ENCODE results near the gene NT5C3B. TPM values are rescaled to one million over a fixed set of nuclear protein-coding genes. Genes with fewer than 3 reads are reported as not detected.

NT5C3B gene
- total and polyA plus RNA-seq, 4 donors, result 74.0 to 151 (median 106) TPM

DNA sequence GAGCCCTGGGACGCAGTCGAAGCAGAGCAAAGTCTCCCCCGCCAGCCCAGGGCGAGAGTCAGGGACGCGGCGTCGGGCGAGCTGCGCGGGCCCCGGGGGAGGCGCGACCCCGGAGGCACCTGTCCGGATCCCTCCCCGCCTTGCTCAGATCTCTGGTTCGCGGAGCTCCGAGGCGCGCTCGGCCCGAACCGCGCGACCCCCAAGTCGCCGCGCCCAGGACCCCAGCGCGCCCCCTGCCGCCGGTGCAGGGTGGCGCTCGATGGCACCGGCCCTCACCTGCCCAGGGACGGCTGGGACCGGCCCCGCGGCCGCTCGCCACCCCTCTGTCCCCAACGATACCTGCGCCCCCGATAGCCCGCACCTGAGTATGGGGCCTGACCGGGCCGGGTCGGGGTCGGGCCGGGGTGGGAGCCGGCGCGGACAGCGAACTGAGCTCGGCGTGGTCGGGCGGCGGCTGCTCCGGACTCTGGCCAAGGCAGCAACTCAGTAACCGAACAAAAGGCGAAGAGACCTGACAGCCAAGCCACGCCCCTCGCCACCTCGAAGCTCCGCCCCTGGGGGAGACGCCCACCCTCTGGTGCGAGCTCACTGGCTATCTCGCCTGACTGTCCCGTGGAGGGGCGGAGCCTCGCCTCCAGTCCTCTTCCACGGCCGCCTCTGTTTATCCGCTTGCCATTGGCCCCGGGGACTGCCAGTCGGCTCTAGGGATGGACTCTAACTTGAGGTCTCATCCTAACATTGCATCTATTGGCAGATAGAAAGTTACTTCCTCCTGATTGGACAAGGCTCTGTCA lies 49.6 kb downstream of the NT5C3B start, which contains the start of gene JUP:
TSS of gene JUP (minus strand) at position 485 of the 794 bp plus-strand sequence. CDS start 14,857 bp downstream, outside the sequence.
- peaks cover 28% of the 10 kb centered on the region for H3K4me1 ChIP-seq (ENCODE audit: control insufficient read depth, insufficient read depth, low read length)
- WGBS (ENCODE audit: insufficient coverage), result under 1% methylated on average over 76 of the region's 79 CpGs

DNA sequence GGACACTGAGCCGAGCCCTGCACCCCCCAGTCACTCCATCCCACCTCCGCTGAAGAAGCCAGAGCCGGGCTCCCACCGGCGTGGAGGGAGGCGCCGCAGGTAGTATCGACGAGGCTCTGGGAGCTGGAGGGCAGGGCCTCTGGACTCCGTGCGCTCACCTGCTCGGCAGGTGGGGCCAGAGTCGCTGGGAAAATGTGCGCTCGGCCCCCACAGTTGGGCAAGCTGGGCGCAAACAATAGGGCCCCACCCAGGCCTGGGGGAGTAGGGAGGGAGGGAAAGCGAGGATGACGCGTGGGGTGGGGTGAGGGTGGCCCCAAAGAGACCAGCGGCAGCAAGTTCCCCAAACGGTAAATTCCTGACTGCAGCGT lies 50.2 kb downstream of the NT5C3B start:
- H3K36me3 ChIP-seq (ENCODE audit: control insufficient read depth, insufficient read depth, low read length), result no peaks in the 10 kb centered on the region
- H3K4me1 ChIP-seq (ENCODE audit: control insufficient read depth, insufficient read depth, low read length), result peaks cover 24% of the 10 kb centered on the region
- peak overlapping the region; percentile 82 for H3K27ac ChIP-seq (ENCODE audit: low read depth, low read length)
- H3K4me3 ChIP-seq (ENCODE audit: low read depth, low read length), result peak overlapping the region; percentile 74
- WGBS (ENCODE audit: insufficient coverage), result 2% methylated on average over 22 of the region's 22 CpGs
- no peaks in the 10 kb centered on the region for H3K27me3 ChIP-seq (ENCODE audit: control insufficient read depth, insufficient read depth, low read length)
- H3K9me3 ChIP-seq (ENCODE audit: control insufficient read depth, insufficient read depth, low read length), result no peaks in the 10 kb centered on the region
- peak in 1 of 6 donors; percentile 39 for DNase-seq (ENCODE audit: low read depth in 4 of 6, low spot score in 6 of 6)

More for the DNA sequence above, 49.6 kb downstream of the NT5C3B start, which contains the start of gene JUP:
- Histone ChIP-seq H3K9me3 (ENCODE audit: control insufficient read depth, insufficient read depth, low read length) (no peaks in the 10 kb centered on the region), H3K4me3 (ENCODE audit: low read depth, low read length) (peak within 1 kb of the TSS; percentile 74), H3K27me3 (ENCODE audit: control insufficient read depth, insufficient read depth, low read length) (no peaks in the 10 kb centered on the region), H3K36me3 (ENCODE audit: control insufficient read depth, insufficient read depth, low read length) (no peaks in the 10 kb centered on the region), H3K27ac (ENCODE audit: low read depth, low read length) (peak within 1 kb of the TSS; percentile 82)
- DNase-seq (ENCODE audit: low read depth in 4 of 6, low spot score in 6 of 6), result peak; percentile 82 to 100 (median 96)

DNA sequence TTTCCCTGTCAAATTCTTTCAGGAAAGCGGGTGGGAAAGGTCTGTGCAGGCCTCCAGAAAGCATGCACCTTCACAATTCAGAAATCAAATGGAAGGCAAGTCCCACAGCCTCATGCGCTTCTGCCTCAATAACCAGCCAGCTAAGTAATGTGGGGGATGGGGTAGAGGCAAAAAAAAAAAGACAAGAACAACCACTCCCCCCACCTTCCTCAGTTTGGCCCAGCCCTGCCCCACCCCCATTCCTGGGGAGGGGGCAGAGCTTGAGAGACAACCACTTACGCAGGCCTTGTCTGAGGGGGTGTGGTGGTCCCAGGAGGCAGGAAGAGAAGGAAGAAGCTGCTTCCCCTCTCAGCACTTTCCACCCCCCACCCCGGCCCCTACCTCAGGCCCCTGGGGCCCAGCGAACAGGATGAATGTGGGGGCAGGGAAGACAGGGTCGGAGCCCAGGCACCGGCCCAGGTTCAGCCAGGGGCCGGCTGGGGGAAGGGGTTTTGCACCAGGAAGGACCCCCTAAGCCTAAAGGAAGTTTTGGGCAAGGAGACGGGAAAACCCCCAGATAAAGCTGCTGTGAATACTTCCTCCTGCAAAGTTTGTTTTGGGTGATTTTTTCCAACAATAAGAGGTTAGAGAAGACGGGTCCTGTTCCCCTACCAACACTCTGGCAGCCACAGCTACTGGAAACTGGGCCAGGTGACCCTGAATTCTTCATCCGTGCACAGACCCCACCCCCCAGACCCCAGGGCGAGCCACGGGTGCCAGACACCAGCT lies 50.8 kb downstream of the NT5C3B start:
- Histone ChIP-seq H3K9me3 (ENCODE audit: control insufficient read depth, insufficient read depth, low read length) (no peaks in the 10 kb centered on the region), H3K27me3 (ENCODE audit: control insufficient read depth, insufficient read depth, low read length) (no peaks in the 10 kb centered on the region), H3K27ac (ENCODE audit: low read depth, low read length) (peak overlapping the region; percentile 82), H3K4me3 (ENCODE audit: low read depth, low read length) (peak overlapping the region; percentile 74), H3K4me1 (ENCODE audit: control insufficient read depth, insufficient read depth, low read length) (peaks cover 21% of the 10 kb centered on the region), H3K36me3 (ENCODE audit: control insufficient read depth, insufficient read depth, low read length) (no peaks in the 10 kb centered on the region)
- 5% methylated on average over 7 of the region's 13 CpGs for WGBS (ENCODE audit: insufficient coverage)
- peak in 2 of 6 donors; percentile 52 to 73 for DNase-seq (ENCODE audit: low read depth in 4 of 6, low spot score in 6 of 6)

DNA sequence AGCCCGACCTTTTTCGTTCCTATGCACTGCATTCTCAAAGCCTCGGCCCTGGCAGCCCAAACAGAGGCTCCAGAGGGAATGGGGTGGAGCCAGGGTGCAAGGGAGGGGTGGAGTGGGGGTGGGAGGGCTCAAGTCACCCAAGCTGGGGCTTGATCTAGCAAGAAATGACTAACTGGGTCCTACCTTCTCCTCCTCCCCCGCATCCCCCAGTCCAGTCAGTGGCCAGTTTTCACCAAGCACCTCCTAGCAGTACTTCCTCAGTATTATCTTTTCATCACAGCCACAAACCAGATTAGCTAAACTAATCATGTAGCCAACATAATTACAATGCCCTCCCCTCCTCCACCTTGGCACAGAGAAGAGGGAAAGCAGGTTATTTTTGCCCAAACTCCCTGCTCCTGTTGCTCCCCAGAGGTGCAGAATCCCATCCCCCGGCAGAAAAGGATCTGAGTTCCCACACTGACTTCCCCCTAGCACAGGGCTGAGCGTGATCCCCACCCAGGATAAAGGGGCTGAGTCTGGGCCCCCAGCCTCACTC lies 51.8 kb downstream of the NT5C3B start:
- Histone ChIP-seq H3K9me3 (ENCODE audit: control insufficient read depth, insufficient read depth, low read length) (no peaks in the 10 kb centered on the region), H3K27ac (ENCODE audit: low read depth, low read length) (no peak overlapping the region), H3K4me1 (ENCODE audit: control insufficient read depth, insufficient read depth, low read length) (peaks cover 21% of the 10 kb centered on the region), H3K36me3 (ENCODE audit: control insufficient read depth, insufficient read depth, low read length) (no peaks in the 10 kb centered on the region), H3K4me3 (ENCODE audit: low read depth, low read length) (peak overlapping the region; percentile 74), H3K27me3 (ENCODE audit: control insufficient read depth, insufficient read depth, low read length) (no peaks in the 10 kb centered on the region)
- peak in 1 of 6 donors; percentile 24 for DNase-seq (ENCODE audit: low read depth in 4 of 6, low spot score in 6 of 6)
- 53% methylated on average over 4 of the region's 6 CpGs for WGBS (ENCODE audit: insufficient coverage)

DNA sequence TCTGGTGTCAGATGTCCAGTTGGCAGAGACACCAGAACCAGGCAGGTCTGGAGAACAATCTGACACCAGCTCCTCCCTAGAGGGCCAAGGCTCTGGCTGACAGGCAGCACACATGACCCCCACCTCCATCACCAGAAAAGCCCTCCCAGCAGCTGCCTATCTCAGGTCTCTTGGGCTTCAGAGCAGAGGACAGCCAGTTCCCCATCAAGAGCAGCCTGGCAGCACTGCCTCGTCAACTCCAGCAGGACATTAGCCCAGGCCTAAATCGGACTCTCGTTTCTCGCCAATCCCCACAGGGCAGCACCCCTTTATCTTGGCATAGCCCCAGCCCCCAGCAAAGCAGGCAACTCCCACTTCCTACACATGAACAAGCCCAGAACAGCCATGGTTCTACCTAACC lies 53.9 kb downstream of the NT5C3B start:
- DNase-seq (ENCODE audit: low read depth in 4 of 6, low spot score in 6 of 6), result no peak
- Histone ChIP-seq H3K4me1 (ENCODE audit: control insufficient read depth, insufficient read depth, low read length) (peaks cover 32% of the 10 kb centered on the region), H3K4me3 (ENCODE audit: low read depth, low read length) (no peak overlapping the region), H3K27me3 (ENCODE audit: control insufficient read depth, insufficient read depth, low read length) (no peaks in the 10 kb centered on the region), H3K9me3 (ENCODE audit: control insufficient read depth, insufficient read depth, low read length) (no peaks in the 10 kb centered on the region), H3K36me3 (ENCODE audit: control insufficient read depth, insufficient read depth, low read length) (peaks cover 4% of the 10 kb centered on the region), H3K27ac (ENCODE audit: low read depth, low read length) (no peak overlapping the region)
- WGBS (ENCODE audit: insufficient coverage), result 68% methylated on average over 4 of the region's 4 CpGs

DNA sequence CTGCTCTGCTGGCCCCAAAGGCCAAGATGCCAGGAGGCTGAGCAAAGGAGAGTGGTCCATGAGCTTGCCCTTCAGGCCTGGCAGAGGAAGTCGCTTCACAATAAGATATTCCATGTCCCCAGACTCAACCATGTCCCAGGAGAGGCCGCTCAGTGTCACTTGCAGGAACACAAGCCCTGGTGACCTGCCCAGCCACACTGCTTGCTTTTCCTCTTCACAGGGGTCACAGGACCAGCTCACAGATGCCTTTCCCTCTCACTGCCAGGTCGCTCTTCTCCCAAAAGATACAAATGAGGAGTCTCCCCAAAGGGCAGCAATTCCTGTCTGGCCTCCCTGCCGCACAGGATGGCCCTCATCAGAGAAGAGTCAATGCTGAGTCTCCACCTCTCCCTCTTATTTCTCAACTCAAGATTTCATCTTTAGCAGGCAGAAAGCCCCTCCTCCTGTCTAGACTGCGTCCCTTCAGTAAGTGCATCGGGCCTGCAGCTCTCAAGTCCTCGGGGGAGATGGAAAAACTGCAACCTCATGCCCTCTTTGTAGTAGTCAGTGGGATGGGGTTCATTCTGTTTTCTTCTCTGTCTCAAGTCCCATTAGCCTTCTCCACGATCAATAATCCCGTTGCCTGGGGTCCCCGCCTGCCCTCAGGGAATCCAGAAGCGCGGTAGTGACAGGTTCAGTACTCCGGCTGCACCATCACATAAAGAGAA lies 54.5 kb downstream of the NT5C3B start:
- no peak for DNase-seq (ENCODE audit: low read depth in 4 of 6, low spot score in 6 of 6)
- Histone ChIP-seq H3K27ac (ENCODE audit: low read depth, low read length) (no peak overlapping the region), H3K9me3 (ENCODE audit: control insufficient read depth, insufficient read depth, low read length) (no peaks in the 10 kb centered on the region), H3K4me1 (ENCODE audit: control insufficient read depth, insufficient read depth, low read length) (peaks cover 37% of the 10 kb centered on the region), H3K4me3 (ENCODE audit: low read depth, low read length) (no peak overlapping the region), H3K36me3 (ENCODE audit: control insufficient read depth, insufficient read depth, low read length) (peaks cover 7% of the 10 kb centered on the region), H3K27me3 (ENCODE audit: control insufficient read depth, insufficient read depth, low read length) (no peaks in the 10 kb centered on the region)
- WGBS (ENCODE audit: insufficient coverage), result 81% methylated on average over 10 of the region's 13 CpGs

DNA sequence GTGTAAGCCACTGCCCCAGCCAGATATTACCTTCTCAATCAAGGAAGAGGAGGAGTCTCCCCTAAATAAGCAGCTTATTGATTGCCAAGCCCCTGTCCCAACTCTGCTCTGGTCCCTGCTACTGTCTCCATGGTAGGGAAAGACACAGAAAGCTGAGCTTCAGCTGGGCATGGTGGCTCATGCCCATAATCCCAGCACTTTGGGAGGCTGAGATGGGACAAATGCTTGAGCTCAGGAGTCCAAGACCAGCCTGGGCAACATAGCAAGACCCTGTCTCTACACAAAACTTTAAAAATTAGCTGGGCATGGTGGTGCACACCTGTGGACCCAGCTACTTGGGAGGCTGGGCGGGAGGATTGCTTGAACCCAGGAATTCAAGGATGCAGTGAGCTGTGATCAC lies 56.1 kb downstream of the NT5C3B start:
- H3K9me3 ChIP-seq (ENCODE audit: control insufficient read depth, insufficient read depth, low read length), result no peaks in the 10 kb centered on the region
- no peaks in the 10 kb centered on the region for H3K27me3 ChIP-seq (ENCODE audit: control insufficient read depth, insufficient read depth, low read length)
- H3K27ac ChIP-seq (ENCODE audit: low read depth, low read length), result no peak overlapping the region
- H3K36me3 ChIP-seq (ENCODE audit: control insufficient read depth, insufficient read depth, low read length), result peaks cover 16% of the 10 kb centered on the region
- no peak for DNase-seq (ENCODE audit: low read depth in 4 of 6, low spot score in 6 of 6)
- peaks cover 40% of the 10 kb centered on the region for H3K4me1 ChIP-seq (ENCODE audit: control insufficient read depth, insufficient read depth, low read length)
- WGBS (ENCODE audit: insufficient coverage), result 100% methylated on average over 1 of the region's 1 CpG
- H3K4me3 ChIP-seq (ENCODE audit: low read depth, low read length), result no peak overlapping the region

DNA sequence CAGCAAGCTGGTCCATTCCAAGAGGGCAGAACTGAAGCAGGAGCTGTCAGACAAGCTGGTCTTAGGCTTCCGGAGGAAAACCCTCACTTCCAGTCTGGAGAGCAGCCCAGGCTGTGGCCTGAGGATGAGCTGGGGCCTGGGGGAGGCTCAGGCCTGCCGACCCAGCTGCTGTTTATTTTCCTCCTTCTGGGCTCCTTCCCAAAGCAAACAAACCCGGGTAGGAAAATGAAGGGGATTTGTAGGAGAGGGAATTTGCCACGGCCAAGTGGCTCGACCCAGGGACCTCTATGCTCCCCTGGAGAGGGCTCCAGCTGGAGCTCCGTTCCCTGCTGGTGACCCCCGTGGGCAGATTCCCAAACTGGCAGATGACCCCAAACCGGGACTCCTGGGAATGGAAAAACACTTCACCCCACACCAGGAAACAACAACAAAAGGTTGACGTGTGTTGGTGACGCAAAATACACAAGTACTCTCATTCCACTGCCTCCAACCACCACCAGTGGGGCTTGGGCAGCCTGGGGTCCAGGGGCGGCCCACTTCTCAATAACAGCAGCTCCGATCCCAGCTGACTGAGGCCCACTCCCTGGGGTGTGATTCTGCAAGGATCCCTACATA lies 58.4 kb downstream of the NT5C3B start:
- WGBS (ENCODE audit: insufficient coverage), result 48% methylated on average over 8 of the region's 12 CpGs
- Histone ChIP-seq H3K36me3 (ENCODE audit: control insufficient read depth, insufficient read depth, low read length) (peaks cover 21% of the 10 kb centered on the region), H3K9me3 (ENCODE audit: control insufficient read depth, insufficient read depth, low read length) (no peaks in the 10 kb centered on the region), H3K4me3 (ENCODE audit: low read depth, low read length) (no peak overlapping the region), H3K4me1 (ENCODE audit: control insufficient read depth, insufficient read depth, low read length) (peaks cover 50% of the 10 kb centered on the region), H3K27me3 (ENCODE audit: control insufficient read depth, insufficient read depth, low read length) (no peaks in the 10 kb centered on the region), H3K27ac (ENCODE audit: low read depth, low read length) (peak overlapping the region; percentile 86)
- peak in 2 of 6 donors; percentile 18 to 83 for DNase-seq (ENCODE audit: low read depth in 4 of 6, low spot score in 6 of 6)

DNA sequence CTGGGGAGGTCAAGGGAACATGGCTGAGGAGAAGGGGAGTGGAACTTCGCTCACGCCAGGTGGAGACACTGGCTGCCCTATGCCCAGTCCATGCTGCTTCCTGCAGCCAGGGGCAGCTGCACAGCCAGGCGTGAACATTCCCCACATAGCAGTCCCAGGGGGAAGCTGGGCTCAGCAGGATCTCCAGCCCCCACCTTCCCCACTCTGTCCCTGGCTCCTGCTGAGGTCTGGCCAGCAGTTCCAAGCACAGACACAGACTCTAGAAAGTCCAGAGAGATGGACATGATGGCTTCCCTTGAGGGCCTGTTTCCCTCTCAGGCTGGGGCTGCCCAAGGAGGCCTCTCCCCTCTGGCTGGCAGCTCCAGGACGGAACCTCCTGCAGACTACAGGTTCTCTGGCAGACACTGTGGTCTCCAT lies 58.9 kb downstream of the NT5C3B start:
- WGBS (ENCODE audit: insufficient coverage), result 63% methylated on average over 3 of the region's 4 CpGs
- Histone ChIP-seq H3K4me3 (ENCODE audit: low read depth, low read length) (no peak overlapping the region), H3K9me3 (ENCODE audit: control insufficient read depth, insufficient read depth, low read length) (no peaks in the 10 kb centered on the region), H3K36me3 (ENCODE audit: control insufficient read depth, insufficient read depth, low read length) (peaks cover 26% of the 10 kb centered on the region), H3K4me1 (ENCODE audit: control insufficient read depth, insufficient read depth, low read length) (peaks cover 50% of the 10 kb centered on the region), H3K27ac (ENCODE audit: low read depth, low read length) (peak overlapping the region; percentile 86), H3K27me3 (ENCODE audit: control insufficient read depth, insufficient read depth, low read length) (no peaks in the 10 kb centered on the region)
- peak in 1 of 6 donors; percentile 31 for DNase-seq (ENCODE audit: low read depth in 4 of 6, low spot score in 6 of 6)
